ENCODE data around the gene CARMIL3.

CARMIL3 gene

DNA sequence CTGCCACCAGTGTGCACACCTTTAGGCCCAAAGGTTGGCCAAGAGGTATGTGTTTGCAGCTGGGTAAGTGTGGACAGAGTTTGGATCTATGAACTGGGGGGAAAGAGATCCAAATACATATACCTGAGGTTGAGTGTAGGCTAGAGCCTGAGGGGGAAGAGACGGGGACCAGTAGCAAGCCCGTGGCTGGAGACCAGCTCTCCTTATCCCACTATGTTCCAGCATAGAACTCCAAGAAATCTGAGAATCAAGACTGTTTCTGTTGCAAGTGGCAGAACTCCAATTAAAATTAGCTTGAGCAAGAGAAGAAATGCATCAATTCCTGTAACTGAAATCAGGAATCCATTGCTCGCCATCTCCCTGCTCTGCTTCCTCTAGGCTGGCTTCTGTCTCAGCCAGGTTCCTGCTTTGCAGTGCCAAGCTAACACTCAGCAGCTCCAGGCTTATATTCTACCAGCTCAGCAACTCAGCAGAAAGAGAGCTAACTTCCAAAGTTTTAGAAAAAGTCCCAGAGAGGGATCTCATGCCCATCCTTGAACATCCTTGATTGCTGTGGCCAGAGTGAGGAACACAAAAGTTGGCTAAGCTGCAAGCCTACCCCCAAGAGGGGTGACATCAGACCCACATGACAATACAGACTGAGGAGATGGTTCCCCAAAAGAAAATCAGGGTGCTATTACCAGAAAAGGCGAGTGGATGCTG lies 40.8 kb downstream of the CARMIL3 start:
- TF ChIP-seq, protein P1, sequence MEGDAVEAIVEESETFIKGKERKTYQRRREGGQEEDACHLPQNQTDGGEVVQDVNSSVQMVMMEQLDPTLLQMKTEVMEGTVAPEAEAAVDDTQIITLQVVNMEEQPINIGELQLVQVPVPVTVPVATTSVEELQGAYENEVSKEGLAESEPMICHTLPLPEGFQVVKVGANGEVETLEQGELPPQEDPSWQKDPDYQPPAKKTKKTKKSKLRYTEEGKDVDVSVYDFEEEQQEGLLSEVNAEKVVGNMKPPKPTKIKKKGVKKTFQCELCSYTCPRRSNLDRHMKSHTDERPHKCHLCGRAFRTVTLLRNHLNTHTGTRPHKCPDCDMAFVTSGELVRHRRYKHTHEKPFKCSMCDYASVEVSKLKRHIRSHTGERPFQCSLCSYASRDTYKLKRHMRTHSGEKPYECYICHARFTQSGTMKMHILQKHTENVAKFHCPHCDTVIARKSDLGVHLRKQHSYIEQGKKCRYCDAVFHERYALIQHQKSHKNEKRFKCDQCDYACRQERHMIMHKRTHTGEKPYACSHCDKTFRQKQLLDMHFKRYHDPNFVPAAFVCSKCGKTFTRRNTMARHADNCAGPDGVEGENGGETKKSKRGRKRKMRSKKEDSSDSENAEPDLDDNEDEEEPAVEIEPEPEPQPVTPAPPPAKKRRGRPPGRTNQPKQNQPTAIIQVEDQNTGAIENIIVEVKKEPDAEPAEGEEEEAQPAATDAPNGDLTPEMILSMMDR (IDR thresholded peaks at IDR 0.05; ENCODE audit: low read depth, low read length, missing control alignments) = no peak
- no peak overlapping the region for H3K4me3 ChIP-seq (ENCODE audit: low read depth, low read length)
- DNase-seq (ENCODE audit: low read depth) = no peak

DNA sequence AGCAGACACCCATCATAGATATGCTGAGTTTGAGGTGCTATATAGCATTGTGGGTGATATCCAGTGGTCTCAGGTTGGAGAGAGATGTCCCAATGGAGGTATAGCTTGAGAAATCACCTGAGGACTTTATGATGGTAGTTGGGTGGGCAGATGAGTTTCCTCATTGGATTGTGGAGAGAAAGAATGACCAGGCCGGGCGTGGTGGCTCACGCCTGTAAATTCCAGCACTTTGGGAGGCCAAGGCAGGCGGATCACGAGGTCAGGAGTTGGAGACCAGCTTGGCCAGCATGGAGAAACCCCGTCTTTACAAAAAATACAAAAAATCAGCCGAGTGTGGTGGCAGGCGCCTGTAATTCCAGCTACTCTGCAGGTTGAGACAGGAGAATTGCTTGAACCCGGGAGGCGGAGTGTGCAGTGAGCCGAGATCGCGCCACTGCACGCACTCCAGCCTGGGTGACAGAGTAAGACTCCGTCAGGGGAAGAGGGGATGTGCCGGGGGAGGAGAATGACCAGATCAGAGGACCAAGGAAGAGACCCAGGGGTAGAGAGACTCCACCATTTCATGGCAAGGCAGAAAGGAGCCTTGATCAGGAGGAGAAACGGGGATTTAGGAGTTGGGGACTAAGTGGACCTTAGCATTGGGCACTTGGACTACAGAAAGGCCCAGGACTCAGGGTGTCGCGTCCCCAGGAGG lies 41.5 kb downstream of the CARMIL3 start:
- no peak for DNase-seq (ENCODE audit: low read depth)

DNA sequence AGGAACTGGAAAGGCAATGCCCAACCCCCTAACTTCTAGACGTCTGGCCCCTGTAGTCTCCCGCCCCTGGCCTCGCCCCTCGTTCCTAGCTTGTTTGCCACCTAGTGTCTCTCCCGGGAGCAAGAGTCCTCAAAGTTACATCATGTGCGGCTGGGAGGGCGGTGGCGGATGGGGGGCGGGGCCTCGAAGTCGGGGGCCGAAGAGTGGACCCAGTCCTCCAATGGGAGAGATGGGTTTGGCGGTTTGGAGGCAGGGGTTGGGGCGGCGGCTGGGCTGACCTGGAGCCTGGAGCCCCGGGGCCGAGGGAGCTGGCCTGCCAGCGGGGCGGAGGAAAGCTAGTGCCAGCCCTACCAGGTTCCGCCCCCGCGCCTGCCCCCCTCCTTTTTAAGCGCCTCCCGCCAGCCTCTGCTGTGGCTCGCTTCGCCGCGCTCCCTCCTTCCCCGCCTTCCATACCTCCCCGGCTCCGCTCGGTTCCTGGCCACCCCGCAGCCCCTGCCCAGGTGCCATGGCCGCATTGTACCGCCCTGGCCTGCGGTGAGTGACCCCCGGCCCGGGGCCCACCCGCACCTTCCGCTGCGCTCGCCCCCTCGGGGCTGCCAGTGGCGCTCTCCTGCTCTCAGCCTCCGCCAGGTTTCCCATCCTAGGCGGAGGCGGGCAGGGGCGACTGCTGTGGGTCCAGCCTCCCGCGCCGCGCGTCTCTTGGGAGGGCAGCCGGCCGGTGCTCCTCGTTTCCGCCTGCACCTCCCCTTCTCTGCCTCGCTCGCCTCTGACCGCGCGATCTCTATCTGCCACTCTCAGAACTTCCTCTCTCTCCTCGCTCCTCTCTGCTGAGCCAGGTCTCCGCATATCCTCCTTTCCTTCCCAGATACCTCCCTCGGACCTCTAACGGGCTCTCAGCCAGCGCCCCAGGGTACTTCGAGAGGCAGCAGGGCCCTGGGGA lies 42.4 kb downstream of the CARMIL3 start, which contains the start of gene PCK2:
Gene PCK2 (plus strand): TSS at position 411 of the 940 bp plus-strand sequence. CDS start 95 bp downstream, at position 506.
- peak within 1 kb of the TSS; percentile 96 for H3K4me3 ChIP-seq (ENCODE audit: low read depth, low read length)
- peak; percentile 70 for DNase-seq (ENCODE audit: low read depth)
- TF ChIP-seq, protein P1 (IDR thresholded peaks at IDR 0.05; ENCODE audit: low read depth, low read length, missing control alignments) = no peak

More for the DNA sequence above, 41.5 kb downstream of the CARMIL3 start:
- peak overlapping the region; percentile 96 for H3K4me3 ChIP-seq (ENCODE audit: low read depth, low read length)
- TF ChIP-seq, protein P1 (IDR thresholded peaks at IDR 0.05; ENCODE audit: low read depth, low read length, missing control alignments) = no peak

DNA sequence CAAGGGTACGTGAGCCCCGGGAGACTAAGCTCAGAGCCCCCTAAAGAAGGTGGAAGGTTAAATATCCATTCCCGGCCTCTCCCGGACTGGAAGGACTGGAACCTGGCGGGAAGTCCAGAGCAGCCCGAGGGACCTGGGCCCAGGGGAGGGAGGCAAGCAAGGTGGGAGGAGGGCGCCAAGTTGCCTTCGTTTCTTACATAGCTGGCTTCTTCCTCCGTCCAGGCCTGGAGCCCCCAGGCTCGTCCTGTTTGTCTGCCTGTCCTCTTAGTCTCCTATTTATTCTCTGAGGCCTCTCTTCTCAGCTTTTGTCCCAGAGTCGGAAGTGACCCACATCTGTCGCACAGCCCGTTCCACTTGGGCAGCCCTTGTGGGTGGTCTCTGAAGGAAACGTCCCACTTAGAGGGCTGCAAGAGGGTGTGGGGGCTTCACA lies 43.0 kb downstream of the CARMIL3 start:
- no peak for DNase-seq (ENCODE audit: low read depth)

DNA sequence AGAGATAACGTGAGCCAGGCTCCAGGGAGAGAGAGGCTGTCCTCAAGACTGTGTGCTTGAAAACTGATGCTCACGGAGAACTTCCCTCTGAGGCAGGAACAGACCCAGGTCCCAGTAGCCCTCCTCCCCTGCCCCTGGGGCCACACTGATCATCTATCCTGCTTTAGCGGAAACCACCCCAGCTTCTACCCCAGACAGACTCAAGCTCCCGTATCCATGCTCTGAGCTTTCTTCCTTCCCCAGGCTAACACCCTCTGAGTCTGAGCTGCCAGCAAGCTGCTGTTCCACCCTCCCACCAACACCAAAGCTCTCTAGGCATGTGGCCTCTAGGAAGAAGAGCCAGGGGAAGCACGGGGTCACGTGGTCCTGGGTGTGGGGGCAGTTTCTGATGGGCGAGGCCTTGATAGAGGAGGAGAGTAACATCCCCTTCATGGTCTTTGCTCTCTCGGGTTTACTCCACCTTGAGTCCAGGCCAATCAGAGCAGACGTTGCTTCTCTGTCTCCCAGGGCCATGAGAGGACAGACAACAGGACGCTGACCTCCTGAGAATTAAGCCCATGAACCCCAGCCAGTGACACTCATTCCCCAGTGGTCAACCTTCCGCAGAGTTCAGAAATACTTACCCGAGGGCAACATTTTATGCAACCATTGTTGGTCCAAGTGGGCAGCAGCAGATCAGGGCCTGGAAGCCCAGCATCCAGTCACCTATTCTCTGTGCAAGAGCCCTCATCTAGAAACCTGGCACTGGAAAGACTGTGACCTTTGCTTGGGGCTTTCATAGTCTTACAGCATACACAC lies 43.7 kb downstream of the CARMIL3 start:
- peak overlapping the region; percentile 96 for H3K4me3 ChIP-seq (ENCODE audit: low read depth, low read length)
- TF ChIP-seq, protein P1 (IDR thresholded peaks at IDR 0.05; ENCODE audit: low read depth, low read length, missing control alignments) = no peak
- DNase-seq (ENCODE audit: low read depth) = peak; percentile 93

More for the DNA sequence above, 43.0 kb downstream of the CARMIL3 start:
- TF ChIP-seq, protein P1 (IDR thresholded peaks at IDR 0.05; ENCODE audit: low read depth, low read length, missing control alignments) = no peak
- peak overlapping the region; percentile 96 for H3K4me3 ChIP-seq (ENCODE audit: low read depth, low read length)

Measured in GM12864 (cell line).